Hematopoietic multipotent progenitor cell treated with erythropoietin and hydrocortisone succinate and interleukin-3 and kit ligand, for 4 days (in vitro differentiated cells): ENCODE measurements around the gene ANKH.

ENCODE experiments used
- DNase-seq: peaks from one replicate; pipeline ENCODE4 v3.0.0-alpha.2; 2015

The ANKH gene

GRCh38 chr5:14678773-14679334, 192.7 kb downstream of the ANKH start:
- DNase-seq, result no peak

DNA sequence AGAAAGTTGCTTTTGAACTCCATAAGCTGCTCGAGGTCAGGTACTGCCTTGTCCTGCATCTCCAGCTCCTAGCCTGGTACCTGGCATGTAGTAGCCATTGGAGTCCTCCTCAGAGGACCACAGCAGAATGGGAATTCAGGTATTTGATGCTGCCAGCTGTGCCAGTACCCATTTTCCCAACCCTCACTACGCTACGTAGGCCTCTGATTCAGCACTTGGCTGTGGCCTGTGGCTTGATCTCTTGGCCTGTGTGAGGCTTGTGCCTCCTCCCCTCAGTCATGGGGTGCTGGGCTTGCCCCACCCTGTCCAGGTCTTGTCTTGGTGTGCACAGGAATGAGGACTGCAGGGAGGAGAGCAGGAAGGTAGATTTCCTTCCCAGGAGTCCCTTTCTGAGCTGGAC, 195.3 kb downstream of the ANKH start:
- peak; percentile 87 for DNase-seq

- DNase-seq, result peak; percentile 94
Measured at GRCh38 chr5:14675865-14676300, 195.7 kb downstream of the ANKH start.

- no peak for DNase-seq
Measured at GRCh38 chr5:14674983-14675854, 196.4 kb downstream of the ANKH start.

DNA sequence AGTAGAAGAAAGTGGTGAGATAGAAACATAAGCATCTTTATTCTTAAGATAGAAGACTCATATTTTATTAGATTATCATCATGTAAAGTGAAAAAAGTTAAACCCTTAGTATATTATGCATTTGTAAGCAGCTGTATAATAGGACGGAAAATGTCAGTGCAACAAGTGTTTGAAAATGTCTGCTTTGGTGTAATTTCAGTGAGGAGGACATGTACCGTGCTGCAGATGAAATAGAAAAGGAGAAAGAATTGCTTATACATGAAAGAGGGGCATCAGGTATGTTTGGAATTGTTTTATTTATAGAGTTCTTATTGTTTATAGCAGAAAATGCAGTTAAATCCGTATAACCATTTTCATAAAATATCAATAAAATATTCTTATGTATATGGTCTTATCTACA, 198.1 kb downstream of the ANKH start:
- DNase-seq, result no peak

GRCh38 chr5:14672484-14673394, 198.8 kb downstream of the ANKH start:
- no peak for DNase-seq

DNA sequence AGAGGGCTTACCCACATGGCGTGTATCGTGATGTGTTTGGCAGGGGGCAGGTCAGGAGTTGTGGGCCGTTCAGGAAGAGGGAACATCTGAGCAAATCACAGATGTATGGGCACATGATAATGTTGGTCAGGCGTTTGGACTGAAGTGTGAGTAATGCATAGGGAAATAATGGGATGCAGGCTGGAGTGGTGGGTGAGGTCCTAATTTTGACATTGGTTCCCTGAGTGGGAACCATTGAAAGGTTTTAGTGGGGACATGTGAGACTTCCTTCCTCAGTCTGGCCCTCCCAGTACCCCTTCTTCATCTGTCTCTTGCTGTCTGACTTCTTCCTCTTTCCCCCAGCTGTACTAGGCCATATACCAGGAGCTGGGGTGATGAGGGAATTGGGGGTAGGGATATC, 199.5 kb downstream of the ANKH start:
- DNase-seq, result peak; percentile 33

DNA sequence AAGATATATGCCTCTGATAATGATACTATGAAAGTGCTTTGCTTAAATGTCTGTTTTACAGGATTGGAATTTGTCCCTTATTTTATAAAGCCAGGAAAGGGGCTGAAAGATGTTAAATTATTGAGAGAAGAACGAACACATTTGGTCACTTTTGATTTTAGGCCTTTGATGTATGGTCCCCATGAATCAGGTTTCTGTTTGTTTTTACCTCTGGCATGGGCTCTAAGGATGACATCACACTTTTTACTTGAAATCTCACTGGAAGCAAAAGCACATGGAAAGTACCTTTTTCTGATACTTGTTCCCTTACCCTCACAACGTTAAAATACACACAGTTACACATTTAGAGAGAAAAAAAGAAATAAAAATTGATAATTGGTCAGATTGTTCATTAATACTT, 200.2 kb downstream of the ANKH start:
- DNase-seq, result no peak

- no peak for DNase-seq
Measured at GRCh38 chr5:14669975-14670374, 201.6 kb downstream of the ANKH start.

- no peak for DNase-seq
Measured at GRCh38 chr5:14669415-14669814, 202.2 kb downstream of the ANKH start.

DNA sequence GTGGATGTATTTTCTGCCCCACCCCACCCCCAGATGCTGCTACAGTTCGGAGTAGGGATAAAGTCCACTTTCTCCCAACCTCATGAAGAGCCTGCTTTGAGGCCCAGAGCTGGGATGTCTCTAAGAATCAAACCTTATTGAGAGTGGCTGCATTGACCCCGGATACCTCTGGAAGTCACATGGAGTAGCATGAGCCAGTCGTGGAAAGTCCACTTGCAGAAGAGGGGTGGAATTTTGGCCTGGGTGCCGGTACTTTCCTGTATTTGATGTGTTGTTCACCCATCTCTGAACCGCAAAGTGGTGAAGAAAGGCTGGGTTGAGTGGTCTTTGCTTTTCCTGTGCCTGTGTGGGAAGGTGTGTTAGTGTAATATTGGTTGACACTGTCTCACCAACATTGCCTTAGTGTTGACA, 203.4 kb downstream of the ANKH start:
- no peak for DNase-seq

DNA sequence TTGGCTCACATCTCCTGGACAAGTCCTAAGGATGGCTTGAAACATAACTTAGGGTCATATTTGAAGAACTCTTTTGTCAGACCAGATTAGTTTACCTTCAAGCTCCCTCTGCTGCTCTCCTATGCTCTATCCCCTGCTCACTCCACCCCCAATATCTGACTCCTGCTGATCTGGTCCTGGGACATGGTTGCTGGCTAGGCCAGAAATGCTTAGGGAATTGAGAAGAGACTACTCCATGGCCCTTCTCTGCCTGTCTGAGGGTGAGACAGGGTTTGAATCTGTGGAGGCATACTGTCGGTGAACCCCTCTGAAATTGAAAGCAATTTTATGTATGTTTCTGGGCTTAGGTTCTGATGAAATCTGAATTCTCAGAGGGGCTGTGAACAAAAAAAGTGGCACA, 203.8 kb downstream of the ANKH start:
- DNase-seq, result no peak

DNA sequence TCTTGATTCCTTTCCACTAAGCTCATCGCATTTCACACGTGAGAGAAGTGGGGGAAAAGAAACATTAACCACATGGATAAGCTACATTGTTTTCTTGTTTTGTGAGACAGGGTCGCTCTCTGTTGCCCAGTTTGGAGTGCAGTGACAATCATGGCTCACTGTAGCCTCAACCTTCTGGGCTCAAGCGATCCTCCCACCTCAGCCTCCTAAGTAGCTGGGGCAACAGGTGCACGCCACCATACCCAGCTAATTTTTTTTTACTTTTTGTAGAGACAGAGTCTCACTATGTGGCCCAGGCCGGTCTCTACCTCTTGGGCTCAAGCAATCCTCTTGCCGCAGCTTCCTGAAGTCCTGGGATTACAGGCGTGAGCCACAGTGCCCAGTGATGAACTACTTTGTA, 204.3 kb downstream of the ANKH start:
- no peak for DNase-seq

DNA sequence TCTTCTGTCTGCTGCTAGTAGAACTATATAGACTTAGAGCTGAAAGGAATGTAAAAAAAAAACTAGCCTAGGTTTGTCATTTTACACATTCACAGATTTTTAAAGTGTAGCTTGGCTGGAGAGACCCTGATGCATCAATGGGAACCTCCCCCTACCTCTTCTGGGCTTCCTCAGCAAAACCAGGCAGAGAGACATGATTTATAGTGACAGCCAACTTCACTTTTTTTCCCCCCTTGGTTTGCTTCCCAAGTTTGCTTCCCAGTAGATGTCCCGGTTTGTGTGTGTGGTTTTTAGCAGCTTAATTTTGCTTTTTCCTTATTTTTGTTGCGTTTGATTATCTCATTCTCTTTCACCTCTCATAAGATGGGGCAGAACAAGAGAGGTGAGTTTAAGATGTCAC, 205.2 kb downstream of the ANKH start:
- DNase-seq, result no peak

DNA sequence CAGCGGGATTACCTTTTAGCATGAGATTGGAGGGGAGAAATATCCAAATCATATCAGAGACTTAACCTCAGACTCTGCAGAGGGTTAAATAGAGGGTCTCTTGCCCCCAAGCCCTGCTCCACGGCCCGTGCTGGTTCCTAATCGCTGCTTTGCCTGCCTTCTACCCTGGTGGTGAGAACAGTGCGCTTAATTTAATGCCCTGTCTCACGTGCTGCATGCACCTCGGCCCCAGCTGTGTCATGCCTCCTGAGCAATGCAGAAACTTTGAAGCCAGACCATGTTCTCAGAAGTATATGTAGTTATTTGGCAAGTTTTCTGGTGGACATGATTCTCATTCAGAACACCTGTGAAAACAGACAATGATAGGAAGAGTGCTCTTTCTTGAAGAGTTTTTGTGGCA, 205.6 kb downstream of the ANKH start:
- DNase-seq, result peak; percentile 74

- DNase-seq, result peak; percentile 72
Measured at GRCh38 chr5:14665101-14665822, 206.3 kb downstream of the ANKH start.

DNA sequence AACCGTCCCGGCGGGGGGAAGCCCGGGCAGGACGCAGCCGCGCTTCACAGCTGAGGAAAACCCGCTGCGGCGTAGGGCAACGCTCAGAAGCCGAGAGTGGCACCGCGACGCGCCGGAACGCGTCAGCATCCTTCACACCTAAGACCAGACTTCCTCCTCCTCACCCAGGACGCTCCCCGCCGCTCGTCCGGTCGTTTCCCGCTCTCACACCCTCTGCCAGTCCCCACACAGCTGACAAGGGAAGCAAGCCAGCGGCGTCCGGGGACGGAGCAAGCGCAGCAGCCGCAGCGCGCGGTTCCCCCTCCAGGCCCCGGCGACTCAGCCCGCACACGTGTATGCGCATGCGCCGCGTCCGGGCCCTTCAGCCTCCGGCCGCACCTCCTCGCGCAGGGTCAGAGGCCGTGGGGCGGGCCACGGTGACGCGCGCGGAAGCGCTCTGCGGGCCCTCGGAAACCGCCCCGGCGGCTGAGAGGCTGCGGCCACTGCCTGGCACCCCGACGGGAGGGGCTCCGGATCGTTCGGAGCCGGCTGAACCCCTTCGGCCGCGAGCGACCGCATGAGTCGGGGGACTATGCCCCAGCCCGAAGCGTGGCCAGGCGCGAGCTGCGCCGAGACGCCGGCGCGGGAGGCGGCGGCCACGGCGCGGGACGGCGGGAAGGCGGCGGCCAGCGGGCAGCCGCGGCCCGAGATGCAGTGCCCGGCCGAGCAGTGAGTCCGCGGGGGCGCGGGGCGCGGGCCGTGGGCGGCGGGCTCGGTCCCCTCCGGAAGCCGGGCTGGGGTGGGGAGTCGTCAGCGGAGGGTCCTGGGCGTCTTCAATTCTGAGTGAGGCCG, 207.1 kb downstream of the ANKH start, which contains the start of gene OTULIN:
Gene OTULIN, plus strand, starts transcription at position 449 of the 831 bp plus-strand sequence. Its CDS starts 108 bp downstream, at position 557.
- DNase-seq, result peak; percentile 97

GRCh38 chr5:14663734-14664269, 207.8 kb downstream of the ANKH start:
- peak; percentile 43 for DNase-seq

DNA sequence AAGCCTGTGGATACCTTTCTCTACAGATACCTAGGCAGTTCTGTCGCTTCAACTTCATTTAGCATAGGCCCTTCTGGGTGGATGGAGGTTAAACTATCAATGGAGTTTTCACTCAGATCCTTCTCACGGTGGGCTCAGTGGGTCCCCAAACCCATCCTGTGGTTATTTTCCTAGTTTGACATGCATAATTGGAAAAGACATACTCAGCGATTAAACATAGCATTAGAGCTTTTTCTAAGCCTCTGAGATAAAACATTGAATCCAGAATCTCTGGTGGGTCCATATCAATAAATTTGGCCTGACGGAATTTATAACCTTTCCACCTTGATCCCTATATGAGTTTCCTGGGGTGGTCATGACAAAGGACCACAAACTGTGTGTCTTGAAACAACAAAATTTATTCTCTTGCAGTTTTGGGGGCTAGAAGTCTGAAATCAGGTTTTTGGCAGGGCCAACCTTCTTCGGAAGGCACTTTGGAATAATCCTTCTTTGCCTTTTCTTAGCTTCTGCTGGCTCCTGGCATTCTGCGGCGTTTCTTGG, 208.8 kb downstream of the ANKH start:
- no peak for DNase-seq

- DNase-seq, result no peak
Measured at GRCh38 chr5:14660833-14661232, 210.7 kb downstream of the ANKH start.
